SK-N-SH (cell line): ENCODE results near the gene CAPN9. TPM values are rescaled to one million over a fixed set of nuclear protein-coding genes. Genes with fewer than 3 reads are reported as not detected.

ENCODE experiments used
- CHD2 ChIP-seq: fragments of 150-350 bp; IDR thresholded peaks from 2 replicates; pipeline ENCODE4 v1.6.1; 2018; ENCODE audit warnings: low read length; ENCODE audit not compliant: partially characterized antibody
- ELF1 ChIP-seq: IDR thresholded peaks from 2 replicates; pipeline ENCODE4 v1.4.0; 2012
- EZH2phosphoT487 ChIP-seq: fragments of 200-600 bp; sonication (generic); IDR thresholded peaks from 2 replicates; pipeline ENCODE4 v1.6.1; 2017; ENCODE audit warnings: low read depth, mixed run types, mild to moderate bottlenecking, antibody characterized with exemption, moderate library complexity, borderline replicate concordance
- FOXM1 ChIP-seq: IDR thresholded peaks from 2 replicates; pipeline ENCODE4 v1.4.0; 2012; ENCODE audit warnings: low read depth, mild to moderate bottlenecking
- GABPA ChIP-seq: IDR thresholded peaks from 2 replicates; pipeline ENCODE4 v1.4.0; 2012; ENCODE audit warnings: low read depth, mild to moderate bottlenecking
- MEF2A ChIP-seq: IDR thresholded peaks from 2 replicates; pipeline ENCODE4 v1.4.0; 2012; ENCODE audit warnings: low read depth, borderline replicate concordance
- NFIC ChIP-seq: IDR thresholded peaks from 2 replicates; pipeline ENCODE4 v1.4.0; 2012; ENCODE audit warnings: borderline replicate concordance
- NRF1 ChIP-seq: IDR thresholded peaks from 2 replicates; pipeline ENCODE4 v1.6.1; 2012; ENCODE audit warnings: low read depth, mild to moderate bottlenecking, low read length
- POLR2AphosphoS5 ChIP-seq: IDR thresholded peaks from 2 replicates; pipeline ENCODE4 v1.6.1; 2012; ENCODE audit warnings: low read depth, low read length
- SIN3A ChIP-seq: IDR thresholded peaks from 2 replicates; pipeline ENCODE4 v1.6.1; 2012; ENCODE audit warnings: low read depth, mild to moderate bottlenecking, low read length, moderate library complexity, borderline replicate concordance
- YY1 ChIP-seq: IDR thresholded peaks from 2 replicates; pipeline ENCODE4 v1.4.0; 2012; ENCODE audit warnings: low read depth, mild to moderate bottlenecking
- polyA plus RNA-seq, 3 experiments: library from polyadenylated mRNA; depleted of rRNA; stranded (reverse); fragments of >200 nt; gene quantifications; 2 replicates each; pipeline ENCODE4 v1.2.3, GENCODE V29; 2012
- small RNA-seq, 7 experiments: library from RNA; depleted of rRNA; stranded (forward); fragments of <200 nt; gene quantifications; one replicate each; pipeline ENCODE3, GENCODE V24; 2012
- TF ChIP-seq, protein P1 (sequence below): IDR thresholded peaks from 2 replicates; pipeline ENCODE4; 2012
- TF ChIP-seq, protein P2 (sequence below): IDR thresholded peaks from 2 replicates; pipeline ENCODE4 v1.6.1; 2012; ENCODE audit warnings: mild to moderate bottlenecking, low read depth, low read length, moderate library complexity
- TF ChIP-seq, protein P3 (sequence below): IDR thresholded peaks from 2 replicates; pipeline ENCODE4 v1.4.0; 2012; ENCODE audit warnings: low read depth, borderline replicate concordance
- TF ChIP-seq, protein P4 (sequence below): fragments of 200-600 bp; sonication (generic); IDR thresholded peaks from 2 replicates; pipeline ENCODE4 v1.6.1; 2017; ENCODE audit warnings: antibody characterized with exemption, mild to moderate bottlenecking, moderate library complexity
- TF ChIP-seq, protein P5 (sequence below): IDR thresholded peaks from 2 replicates; pipeline ENCODE4 v1.4.0; 2012; ENCODE audit warnings: low read depth

Gene CAPN9
- polyA plus RNA-seq, 1 of the 3 experiments (the other 2 are of a cell fraction), result not detected

DNA sequence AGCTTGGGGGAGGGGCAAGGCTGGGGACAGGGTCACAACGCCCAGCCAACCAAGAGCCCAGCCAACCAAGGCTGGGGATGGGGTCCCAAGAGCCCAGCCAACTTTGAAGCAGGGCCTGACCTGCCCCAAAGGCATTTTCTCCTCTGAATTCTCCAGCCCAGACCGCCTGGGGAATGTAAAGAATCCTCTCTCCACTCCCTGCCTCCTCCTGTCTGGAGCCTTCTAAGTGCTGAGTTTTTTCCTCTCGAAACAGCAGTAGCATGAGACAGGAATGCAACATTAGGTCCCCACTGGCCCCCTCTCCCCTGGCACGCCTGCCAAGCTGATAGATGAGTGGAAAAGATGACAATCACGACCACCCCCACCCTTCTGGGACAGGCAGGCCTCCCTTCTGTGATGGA lies 104.1 kb downstream of the CAPN9 start (continued):
- no peak for TF ChIP-seq EZH2phosphoT487
- TF ChIP-seq SIN3A, result peak; percentile 53; the same call in 1 of the 2 replicates
- TF ChIP-seq, protein P1, sequence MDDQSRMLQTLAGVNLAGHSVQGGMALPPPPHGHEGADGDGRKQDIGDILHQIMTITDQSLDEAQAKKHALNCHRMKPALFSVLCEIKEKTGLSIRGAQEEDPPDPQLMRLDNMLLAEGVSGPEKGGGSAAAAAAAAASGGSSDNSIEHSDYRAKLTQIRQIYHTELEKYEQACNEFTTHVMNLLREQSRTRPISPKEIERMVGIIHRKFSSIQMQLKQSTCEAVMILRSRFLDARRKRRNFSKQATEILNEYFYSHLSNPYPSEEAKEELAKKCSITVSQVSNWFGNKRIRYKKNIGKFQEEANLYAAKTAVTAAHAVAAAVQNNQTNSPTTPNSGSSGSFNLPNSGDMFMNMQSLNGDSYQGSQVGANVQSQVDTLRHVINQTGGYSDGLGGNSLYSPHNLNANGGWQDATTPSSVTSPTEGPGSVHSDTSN, result peak; percentile 79
- no peak for TF ChIP-seq ELF1
- TF ChIP-seq CHD2, result no peak
- TF ChIP-seq, protein P2, sequence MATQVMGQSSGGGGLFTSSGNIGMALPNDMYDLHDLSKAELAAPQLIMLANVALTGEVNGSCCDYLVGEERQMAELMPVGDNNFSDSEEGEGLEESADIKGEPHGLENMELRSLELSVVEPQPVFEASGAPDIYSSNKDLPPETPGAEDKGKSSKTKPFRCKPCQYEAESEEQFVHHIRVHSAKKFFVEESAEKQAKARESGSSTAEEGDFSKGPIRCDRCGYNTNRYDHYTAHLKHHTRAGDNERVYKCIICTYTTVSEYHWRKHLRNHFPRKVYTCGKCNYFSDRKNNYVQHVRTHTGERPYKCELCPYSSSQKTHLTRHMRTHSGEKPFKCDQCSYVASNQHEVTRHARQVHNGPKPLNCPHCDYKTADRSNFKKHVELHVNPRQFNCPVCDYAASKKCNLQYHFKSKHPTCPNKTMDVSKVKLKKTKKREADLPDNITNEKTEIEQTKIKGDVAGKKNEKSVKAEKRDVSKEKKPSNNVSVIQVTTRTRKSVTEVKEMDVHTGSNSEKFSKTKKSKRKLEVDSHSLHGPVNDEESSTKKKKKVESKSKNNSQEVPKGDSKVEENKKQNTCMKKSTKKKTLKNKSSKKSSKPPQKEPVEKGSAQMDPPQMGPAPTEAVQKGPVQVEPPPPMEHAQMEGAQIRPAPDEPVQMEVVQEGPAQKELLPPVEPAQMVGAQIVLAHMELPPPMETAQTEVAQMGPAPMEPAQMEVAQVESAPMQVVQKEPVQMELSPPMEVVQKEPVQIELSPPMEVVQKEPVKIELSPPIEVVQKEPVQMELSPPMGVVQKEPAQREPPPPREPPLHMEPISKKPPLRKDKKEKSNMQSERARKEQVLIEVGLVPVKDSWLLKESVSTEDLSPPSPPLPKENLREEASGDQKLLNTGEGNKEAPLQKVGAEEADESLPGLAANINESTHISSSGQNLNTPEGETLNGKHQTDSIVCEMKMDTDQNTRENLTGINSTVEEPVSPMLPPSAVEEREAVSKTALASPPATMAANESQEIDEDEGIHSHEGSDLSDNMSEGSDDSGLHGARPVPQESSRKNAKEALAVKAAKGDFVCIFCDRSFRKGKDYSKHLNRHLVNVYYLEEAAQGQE, result no peak
- no peak for TF ChIP-seq YY1
- TF ChIP-seq NFIC, result peak; percentile 66; the same call in 1 of the 2 replicates
- no peak for TF ChIP-seq NRF1
- no peak for TF ChIP-seq FOXM1
- TF ChIP-seq MEF2A, result peak; percentile 60; the same call in 1 of the 2 replicates
- TF ChIP-seq, protein P3, sequence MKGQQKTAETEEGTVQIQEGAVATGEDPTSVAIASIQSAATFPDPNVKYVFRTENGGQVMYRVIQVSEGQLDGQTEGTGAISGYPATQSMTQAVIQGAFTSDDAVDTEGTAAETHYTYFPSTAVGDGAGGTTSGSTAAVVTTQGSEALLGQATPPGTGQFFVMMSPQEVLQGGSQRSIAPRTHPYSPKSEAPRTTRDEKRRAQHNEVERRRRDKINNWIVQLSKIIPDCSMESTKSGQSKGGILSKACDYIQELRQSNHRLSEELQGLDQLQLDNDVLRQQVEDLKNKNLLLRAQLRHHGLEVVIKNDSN, result no peak
- TF ChIP-seq, protein P4, sequence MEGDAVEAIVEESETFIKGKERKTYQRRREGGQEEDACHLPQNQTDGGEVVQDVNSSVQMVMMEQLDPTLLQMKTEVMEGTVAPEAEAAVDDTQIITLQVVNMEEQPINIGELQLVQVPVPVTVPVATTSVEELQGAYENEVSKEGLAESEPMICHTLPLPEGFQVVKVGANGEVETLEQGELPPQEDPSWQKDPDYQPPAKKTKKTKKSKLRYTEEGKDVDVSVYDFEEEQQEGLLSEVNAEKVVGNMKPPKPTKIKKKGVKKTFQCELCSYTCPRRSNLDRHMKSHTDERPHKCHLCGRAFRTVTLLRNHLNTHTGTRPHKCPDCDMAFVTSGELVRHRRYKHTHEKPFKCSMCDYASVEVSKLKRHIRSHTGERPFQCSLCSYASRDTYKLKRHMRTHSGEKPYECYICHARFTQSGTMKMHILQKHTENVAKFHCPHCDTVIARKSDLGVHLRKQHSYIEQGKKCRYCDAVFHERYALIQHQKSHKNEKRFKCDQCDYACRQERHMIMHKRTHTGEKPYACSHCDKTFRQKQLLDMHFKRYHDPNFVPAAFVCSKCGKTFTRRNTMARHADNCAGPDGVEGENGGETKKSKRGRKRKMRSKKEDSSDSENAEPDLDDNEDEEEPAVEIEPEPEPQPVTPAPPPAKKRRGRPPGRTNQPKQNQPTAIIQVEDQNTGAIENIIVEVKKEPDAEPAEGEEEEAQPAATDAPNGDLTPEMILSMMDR, result no peak
- no peak for TF ChIP-seq GABPA
- no peak for TF ChIP-seq POLR2AphosphoS5
- TF ChIP-seq, protein P5, sequence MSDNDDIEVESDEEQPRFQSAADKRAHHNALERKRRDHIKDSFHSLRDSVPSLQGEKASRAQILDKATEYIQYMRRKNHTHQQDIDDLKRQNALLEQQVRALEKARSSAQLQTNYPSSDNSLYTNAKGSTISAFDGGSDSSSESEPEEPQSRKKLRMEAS, result peak; percentile 47; the same call in 1 of the 2 replicates

Small RNAs within 50 kb of the gene (small RNA-seq; reads per million reads assigned to genes)
- 0 to 49.7 (median 0) reads per million in 7 experiments for gene RNA5SP79

Other genes starting within 250 kb of the CAPN9 start
- gene COG2, start 104.9 kb upstream of the CAPN9 start, polyA plus RNA-seq (2012; rRNA removed), result 11.0 and 12.3 TPM in 2 replicates
- 0.39 and 0.41 TPM in 2 replicates for gene AGT, start 33.3 kb upstream of the CAPN9 start, polyA plus RNA-seq (2012; rRNA removed)
- gene C1orf198, start 121.1 kb downstream of the CAPN9 start, polyA plus RNA-seq (2012; rRNA removed), result 12.3 and 19.4 TPM in 2 replicates
- 5.5 and 8.4 TPM in 2 replicates for gene TTC13, start 231.5 kb downstream of the CAPN9 start, polyA plus RNA-seq (2012; rRNA removed)
- gene ARV1, start 231.7 kb downstream of the CAPN9 start, polyA plus RNA-seq (2012; rRNA removed), result 26.7 and 34.7 TPM in 2 replicates